Spinal cord (tissue), 10 donors: ENCODE results near the gene FXYD6. TPM values are rescaled to one million over a fixed set of nuclear protein-coding genes. Genes with fewer than 3 reads are reported as not detected.

Source experiments
- DNase-seq, 6 donors: peaks; one replicate each; pipeline versions ENCODE4 v3.0.0 to v3.0.0-alpha.2; 2013 to 2015; ENCODE audit warnings: low spot score in 6 of 6, low read depth in 4 of 6
- H3K27ac ChIP-seq: one replicate; pipeline ENCODE4 v1.5.1; 2013; ENCODE audit warnings: low read depth, low read length, control low read depth
- H3K27me3 ChIP-seq: one replicate; pipeline ENCODE4 v1.6.1; 2013; ENCODE audit warnings: low read length; ENCODE audit not compliant: control insufficient read depth, insufficient read depth
- H3K36me3 ChIP-seq: one replicate; pipeline ENCODE4 v1.6.1; 2013; ENCODE audit warnings: low read length; ENCODE audit not compliant: control insufficient read depth, insufficient read depth
- H3K4me1 ChIP-seq: one replicate; pipeline ENCODE4 v1.6.1; 2013; ENCODE audit warnings: low read length; ENCODE audit not compliant: control insufficient read depth, insufficient read depth
- H3K4me3 ChIP-seq: one replicate; pipeline ENCODE4 v1.5.1; 2013; ENCODE audit warnings: low read depth, low read length, control low read depth
- H3K9me3 ChIP-seq: one replicate; pipeline ENCODE4 v1.6.1; 2013; ENCODE audit warnings: low read length; ENCODE audit not compliant: control insufficient read depth, insufficient read depth
- WGBS: methylation state at CpG from one replicate; pipeline ENCODE4 v1.1.5; 2013; ENCODE audit warnings: missing lambda C conversion rate; ENCODE audit not compliant: insufficient coverage; 5-methylcytosine and 5-hydroxymethylcytosine counted together
- polyA plus RNA-seq, 2 donors: library from polyadenylated mRNA; unstranded; fragments of 120-200 nt; gene quantifications; one replicate each; pipeline ENCODE4 v1.2.1, GENCODE V29; 2013; ENCODE audit not compliant: insufficient read length in 2 of 2
- total RNA-seq, 2 donors: library from RNA; depleted of rRNA in 1 of 2; stranded (reverse); fragments of 120-200 nt in 1 of 2; fragments of >200 nt in 1 of 2; gene quantifications; one replicate each; pipeline versions ENCODE4 v1.2.3 to v1.2.4, GENCODE V29; 2013 to 2014
- donor health status: healthy.

FXYD6 gene
- total and polyA plus RNA-seq, 4 donors, result 98.7 to 772 (median 490) TPM

- 96% methylated on average over 5 of the region's 7 CpGs for WGBS
- H3K4me1 ChIP-seq, result peaks cover 23% of the 10 kb centered on the region
- no peak for DNase-seq
- H3K27ac ChIP-seq, result no peak overlapping the region
- no peaks in the 10 kb centered on the region for H3K9me3 ChIP-seq
- no peak overlapping the region for H3K4me3 ChIP-seq
- H3K36me3 ChIP-seq, result peaks cover 60% of the 10 kb centered on the region
- H3K27me3 ChIP-seq, result no peaks in the 10 kb centered on the region
These were observed 34.9 kb downstream of the FXYD6 start for GRCh38 chr11:117841551-117842031.

- H3K4me3 ChIP-seq, result no peak overlapping the region
- peaks cover 60% of the 10 kb centered on the region for H3K36me3 ChIP-seq
- no peaks in the 10 kb centered on the region for H3K9me3 ChIP-seq
- no peaks in the 10 kb centered on the region for H3K27me3 ChIP-seq
- H3K4me1 ChIP-seq, result peaks cover 23% of the 10 kb centered on the region
- WGBS, result 98% methylated on average over 10 of the region's 11 CpGs
- H3K27ac ChIP-seq, result no peak overlapping the region
- DNase-seq, result no peak
These were observed 35.4 kb downstream of the FXYD6 start for GRCh38 chr11:117840881-117841550.

- no peak for DNase-seq
- Histone ChIP-seq H3K27ac (no peak overlapping the region), H3K36me3 (peaks cover 61% of the 10 kb centered on the region), H3K4me3 (no peak overlapping the region), H3K9me3 (no peaks in the 10 kb centered on the region), H3K4me1 (peaks cover 23% of the 10 kb centered on the region), H3K27me3 (no peaks in the 10 kb centered on the region)
- 91% methylated on average over 9 of the region's 10 CpGs for WGBS
These were observed 36.3 kb downstream of the FXYD6 start for GRCh38 chr11:117839936-117840813.

- H3K27me3 ChIP-seq, result no peaks in the 10 kb centered on the region
- H3K4me1 ChIP-seq, result peaks cover 23% of the 10 kb centered on the region
- DNase-seq, result no peak
- H3K27ac ChIP-seq, result no peak overlapping the region
- WGBS, result 100% methylated on average over 4 of the region's 7 CpGs
- H3K4me3 ChIP-seq, result no peak overlapping the region
- H3K36me3 ChIP-seq, result peaks cover 63% of the 10 kb centered on the region
- H3K9me3 ChIP-seq, result no peaks in the 10 kb centered on the region
These were observed 37.0 kb downstream of the FXYD6 start for GRCh38 chr11:117839380-117839881.

GRCh38 chr11:117838901-117839300 lies 37.6 kb downstream of the FXYD6 start:
- no peaks in the 10 kb centered on the region for H3K27me3 ChIP-seq
- H3K36me3 ChIP-seq, result peaks cover 63% of the 10 kb centered on the region
- no peak overlapping the region for H3K27ac ChIP-seq
- DNase-seq, result no peak
- H3K4me1 ChIP-seq, result peaks cover 22% of the 10 kb centered on the region
- WGBS, result no CpG with 5 or more reads among the region's 8 CpGs
- no peaks in the 10 kb centered on the region for H3K9me3 ChIP-seq
- no peak overlapping the region for H3K4me3 ChIP-seq

- Histone ChIP-seq H3K4me3 (no peak overlapping the region), H3K9me3 (no peaks in the 10 kb centered on the region), H3K4me1 (peaks cover 22% of the 10 kb centered on the region), H3K36me3 (peaks cover 62% of the 10 kb centered on the region), H3K27ac (no peak overlapping the region), H3K27me3 (no peaks in the 10 kb centered on the region)
- DNase-seq, result no peak
- WGBS, result no CpG with 5 or more reads among the region's 8 CpGs
These were observed 38.7 kb downstream of the FXYD6 start for GRCh38 chr11:117837791-117838190.

GRCh38 chr11:117837070-117837776 lies 39.2 kb downstream of the FXYD6 start:
- H3K4me3 ChIP-seq, result no peak overlapping the region
- no peak overlapping the region for H3K27ac ChIP-seq
- peaks cover 19% of the 10 kb centered on the region for H3K4me1 ChIP-seq
- DNase-seq, result no peak
- peaks cover 56% of the 10 kb centered on the region for H3K36me3 ChIP-seq
- 59% methylated on average over 15 of the region's 18 CpGs for WGBS
- no peaks in the 10 kb centered on the region for H3K9me3 ChIP-seq
- no peaks in the 10 kb centered on the region for H3K27me3 ChIP-seq

- Histone ChIP-seq H3K9me3 (no peaks in the 10 kb centered on the region), H3K27ac (no peak overlapping the region), H3K4me3 (no peak overlapping the region), H3K4me1 (peaks cover 26% of the 10 kb centered on the region), H3K27me3 (no peaks in the 10 kb centered on the region), H3K36me3 (peaks cover 49% of the 10 kb centered on the region)
- 88% methylated on average over 4 of the region's 14 CpGs for WGBS
- no peak for DNase-seq
These were observed 40.1 kb downstream of the FXYD6 start for GRCh38 chr11:117836077-117836960.
